SK-N-SH (cell line): ENCODE data around the gene PCF11. TPM values are rescaled to one million over a fixed set of nuclear protein-coding genes. Genes with fewer than 3 reads are reported as not detected.

ENCODE experiments used
- CTCF ChIA-PET: fragments of 300-600, 350-600 bp; formaldehyde crosslinking; extraction: SDS; loops from one replicate; lab custom pipeline; 2021; lab: Yijun Ruan, JAX
- POLR2A ChIA-PET: fragments of 350-600 bp; sonication (Branson Sonifier 250); formaldehyde crosslinking; extraction: SDS; loops from one replicate; lab custom pipeline; 2020; ENCODE audit warnings: antibody characterized with exemption, inconsistent platforms; lab: Yijun Ruan, JAX
- DNase-seq: peaks from one replicate; pipeline ENCODE4 v3.0.0; 2012
- H2AFZ ChIP-seq: fragments of 200-600 bp; sonication (generic); 2 replicates; pipeline ENCODE4 v1.8.1; 2016; ENCODE audit warnings: antibody characterized with exemption, mild to moderate bottlenecking, low read depth
- H3F3A ChIP-seq: fragments of 200-600 bp; sonication (generic); replicated peaks from 2 replicates; pipeline ENCODE3; 2016; ENCODE audit warnings: antibody characterized with exemption, mild to moderate bottlenecking; ENCODE audit not compliant: insufficient read depth
- H3K27ac ChIP-seq, 2 experiments: fragments of 200-500 bp in 1 of 2; fragments of 200-600 bp in 1 of 2; sonication (Bioruptor generic) in 1 of 2; sonication (generic), shearing (Covaris generic) in 1 of 2; 2 replicates each; pipeline versions ENCODE4 v1.5.1 to v1.6.1; 2014 to 2016; ENCODE audit warnings: low read depth in 2 of 2, inconsistent platforms in 1 of 2, low read length in 1 of 2, mild to moderate bottlenecking in 1 of 2, mixed read lengths in 1 of 2
- H3K27me3 ChIP-seq: fragments of 200-600 bp; sonication (generic), shearing (Covaris generic); 2 replicates; pipeline ENCODE4 v1.6.1; 2016; ENCODE audit warnings: mixed run types; ENCODE audit not compliant: insufficient read depth
- H3K36me3 ChIP-seq, 2 experiments: fragments of 200-500 bp in 1 of 2; fragments of 200-600 bp in 1 of 2; sonication (Bioruptor generic) in 1 of 2; sonication (generic) in 1 of 2; replicated peaks in 1 of 2; 2 replicates each; pipeline versions ENCODE3 to v1.5.1; 2014 to 2016; ENCODE audit warnings: low read length in 1 of 2, mild to moderate bottlenecking in 1 of 2; ENCODE audit not compliant: insufficient read depth in 2 of 2, control insufficient read depth in 1 of 2
- H3K4me1 ChIP-seq, 2 experiments: fragments of 200-500 bp in 1 of 2; fragments of 200-600 bp in 1 of 2; sonication (Bioruptor generic) in 1 of 2; sonication (generic), shearing (Covaris generic) in 1 of 2; 2 replicates each; pipeline versions ENCODE4 v1.5.1 to v1.6.1; 2014 to 2016; ENCODE audit warnings: low read depth in 1 of 2, low read length in 1 of 2, mixed run types in 1 of 2; ENCODE audit not compliant: insufficient read depth in 2 of 2, control insufficient read depth in 1 of 2
- H3K4me2 ChIP-seq: fragments of 200-600 bp; sonication (generic), shearing (Covaris generic); 2 replicates; pipeline ENCODE4 v1.6.1; 2017; ENCODE audit warnings: mixed run types
- H3K4me3 ChIP-seq, 2 experiments: fragments of 200-500 bp in 1 of 2; fragments of 200-600 bp in 1 of 2; sonication (Bioruptor generic) in 1 of 2; sonication (generic), shearing (Covaris generic) in 1 of 2; 2 replicates each; pipeline versions ENCODE4 v1.5.1 to v1.8.1; 2014 to 2016; ENCODE audit warnings: low read depth in 2 of 2, inconsistent platforms in 1 of 2, low read length in 1 of 2, mild to moderate bottlenecking in 1 of 2, mixed read lengths in 1 of 2, moderate library complexity in 1 of 2
- H3K79me2 ChIP-seq: fragments of 200-600 bp; sonication (generic); 2 replicates; pipeline ENCODE4 v1.8.1; 2017; ENCODE audit warnings: mild to moderate bottlenecking; ENCODE audit not compliant: insufficient read depth
- H3K9ac ChIP-seq: fragments of 200-600 bp; sonication (generic); 2 replicates; pipeline ENCODE4 v1.6.1; 2017; ENCODE audit warnings: mixed run types
- H3K9me2 ChIP-seq: fragments of 200-600 bp; sonication (generic); 2 replicates; pipeline ENCODE4 v1.6.1; 2017; ENCODE audit warnings: mixed run types
- H3K9me3 ChIP-seq: fragments of 200-600 bp; sonication (generic); 2 replicates; pipeline ENCODE4 v1.6.1; 2017; ENCODE audit warnings: mixed run types, mild to moderate bottlenecking, moderate library complexity
- H4K20me1 ChIP-seq: fragments of 200-600 bp; sonication (generic); 2 replicates; pipeline ENCODE4 v1.6.1; 2017; ENCODE audit warnings: mild to moderate bottlenecking, mixed run types; ENCODE audit not compliant: insufficient read depth
- EP300 ChIP-seq, 2 experiments: IDR thresholded peaks; 2 replicates each; pipeline versions ENCODE4 v1.4.0 to v1.6.1; 2012; ENCODE audit warnings: borderline replicate concordance in 1 of 2, low read depth in 1 of 2, low read length in 1 of 2
- EZH2phosphoT487 ChIP-seq: fragments of 200-600 bp; sonication (generic); IDR thresholded peaks from 2 replicates; pipeline ENCODE4 v1.6.1; 2017; ENCODE audit warnings: low read depth, mixed run types, mild to moderate bottlenecking, antibody characterized with exemption, moderate library complexity, borderline replicate concordance
- FOXM1 ChIP-seq: IDR thresholded peaks from 2 replicates; pipeline ENCODE4 v1.4.0; 2012; ENCODE audit warnings: low read depth, mild to moderate bottlenecking
- MXI1 ChIP-seq: IDR thresholded peaks from 2 replicates; pipeline ENCODE4 v1.6.1; 2012; ENCODE audit warnings: mild to moderate bottlenecking, low read depth, low read length, improper control_type of control experiment
- NFIC ChIP-seq: IDR thresholded peaks from 2 replicates; pipeline ENCODE4 v1.4.0; 2012; ENCODE audit warnings: borderline replicate concordance
- POLR2AphosphoS5 ChIP-seq: IDR thresholded peaks from 2 replicates; pipeline ENCODE4 v1.6.1; 2012; ENCODE audit warnings: low read depth, low read length
- RCOR1 ChIP-seq: fragments of 150-350 bp; IDR thresholded peaks from 2 replicates; pipeline ENCODE4 v1.6.1; 2017; ENCODE audit warnings: antibody characterized with exemption, low read length
- WGBS: methylation state at CpG from one replicate; pipeline ENCODE4 v1.1.6; 2017; ENCODE audit warnings: low lambda C conversion rate; 5-methylcytosine and 5-hydroxymethylcytosine counted together
- polyA plus RNA-seq, 3 experiments: library from polyadenylated mRNA; depleted of rRNA; stranded (reverse); fragments of >200 nt; gene quantifications; 2 replicates each; pipeline ENCODE4 v1.2.3, GENCODE V29; 2012
- TF ChIP-seq, protein P1 (sequence below): fragments of 150-350 bp; IDR thresholded peaks from 2 replicates; pipeline ENCODE4 v1.6.1; 2017; ENCODE audit warnings: antibody characterized with exemption, low read length, low read depth, borderline replicate concordance
- TF ChIP-seq, protein P2 (sequence below): IDR thresholded peaks from 2 replicates; pipeline ENCODE4 v1.4.0; 2012; ENCODE audit warnings: low read depth
- TF ChIP-seq, protein P3 (sequence below): fragments of 150-350 bp; IDR thresholded peaks from 2 replicates; pipeline ENCODE4 v1.6.1; 2016; ENCODE audit warnings: mild to moderate bottlenecking, low read depth, low read length

The PCF11 gene
- polyA plus RNA-seq, 1 of the 3 experiments (the other 2 are of a cell fraction): 22.4 TPM

DNA sequence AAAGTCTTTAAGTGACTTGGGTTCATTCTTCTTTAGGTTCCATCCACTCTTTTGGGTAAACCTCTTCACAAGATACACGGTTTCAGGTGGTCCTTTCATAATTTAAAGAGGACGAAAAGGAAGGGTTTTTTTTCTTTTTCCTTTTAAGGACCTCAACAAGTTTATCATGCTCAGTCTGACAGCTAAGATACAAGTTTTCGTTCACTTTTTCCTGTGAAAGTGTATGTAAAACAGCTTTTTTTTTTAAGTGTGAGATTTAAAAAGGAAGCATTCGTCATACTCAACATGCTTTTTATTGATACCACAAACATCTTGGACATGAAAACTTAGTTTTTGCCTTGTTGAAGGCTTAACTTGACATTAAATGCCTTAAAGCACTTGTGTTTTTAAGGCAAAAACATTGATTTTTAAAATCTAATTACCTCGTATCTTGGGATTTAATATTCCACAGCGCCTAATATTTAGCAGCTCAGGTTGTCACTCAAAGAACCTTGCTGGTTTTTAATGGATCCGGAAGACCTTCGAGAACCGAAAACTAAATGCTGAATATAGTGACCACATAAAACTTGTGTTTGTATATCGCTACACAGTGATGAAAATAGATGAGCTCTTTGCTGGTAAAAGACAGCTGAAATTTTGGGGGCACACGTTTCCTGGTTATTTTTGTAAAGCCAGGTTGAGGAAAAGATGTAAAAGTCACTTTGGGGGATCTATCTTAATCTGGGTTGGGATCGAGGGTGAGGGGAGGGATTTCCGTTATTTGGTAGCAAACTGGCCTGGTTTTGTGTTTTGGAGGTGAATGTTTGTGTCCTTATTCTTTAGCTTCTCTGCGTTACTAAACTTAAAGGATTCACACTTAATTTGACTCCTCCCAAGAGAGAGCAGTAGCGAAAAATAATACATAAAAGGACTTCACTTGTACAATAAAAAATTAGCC is 2.3 kb downstream of the PCF11 start:
- ChIA-PET POLR2A (interaction anchor here (0.6 kb wide), 1 partner anchor 77 kb away, joined by 4 read pairs; no protein-coding TSS in a partner anchor), CTCF (interaction anchor here (0.8 to 1.4 kb wide), 6 partner anchors 23 to 292 kb away, joined by 3 to 4 read pairs (median 3); partner anchors contain the start of genes ANKRD42 and DDIAS)
- no peak for DNase-seq
- no peaks in the 10 kb centered on the region for H3K9me2 ChIP-seq
- peaks cover 48% of the 10 kb centered on the region for H4K20me1 ChIP-seq
- H3K4me3 ChIP-seq: peak overlapping the region; percentile 92 to 95
- peak overlapping the region; percentile 91 for H3K4me2 ChIP-seq
- no peak overlapping the region for H2AFZ ChIP-seq
- H3K9me3 ChIP-seq: no peaks in the 10 kb centered on the region
- peaks cover 11 to 16% of the 10 kb centered on the region in 2 experiments; a peak in 3 of 4 replicates for H3K4me1 ChIP-seq
- H3K79me2 ChIP-seq: peaks cover 73% of the 10 kb centered on the region
- 7% methylated on average over 15 of the region's 15 CpGs for WGBS
- peaks cover 42 to 50% of the 10 kb centered on the region in 2 experiments for H3K36me3 ChIP-seq
- H3F3A ChIP-seq: peaks cover 15% of the 10 kb centered on the region
- TF ChIP-seq MXI1: no peak
- TF ChIP-seq, protein P1, sequence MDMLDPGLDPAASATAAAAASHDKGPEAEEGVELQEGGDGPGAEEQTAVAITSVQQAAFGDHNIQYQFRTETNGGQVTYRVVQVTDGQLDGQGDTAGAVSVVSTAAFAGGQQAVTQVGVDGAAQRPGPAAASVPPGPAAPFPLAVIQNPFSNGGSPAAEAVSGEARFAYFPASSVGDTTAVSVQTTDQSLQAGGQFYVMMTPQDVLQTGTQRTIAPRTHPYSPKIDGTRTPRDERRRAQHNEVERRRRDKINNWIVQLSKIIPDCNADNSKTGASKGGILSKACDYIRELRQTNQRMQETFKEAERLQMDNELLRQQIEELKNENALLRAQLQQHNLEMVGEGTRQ: no peak
- TF ChIP-seq EP300 (IDR thresholded peaks at IDR 0.05; ENCODE audit: borderline replicate concordance in 1 of 2, low read depth in 1 of 2, low read length in 1 of 2): no peak
- no peak for TF ChIP-seq EZH2phosphoT487
- H3K9ac ChIP-seq: peak overlapping the region; percentile 98
- H3K27me3 ChIP-seq: no peaks in the 10 kb centered on the region
- H3K27ac ChIP-seq: no peak overlapping the region; a peak in 2 of 4 replicates

DNA sequence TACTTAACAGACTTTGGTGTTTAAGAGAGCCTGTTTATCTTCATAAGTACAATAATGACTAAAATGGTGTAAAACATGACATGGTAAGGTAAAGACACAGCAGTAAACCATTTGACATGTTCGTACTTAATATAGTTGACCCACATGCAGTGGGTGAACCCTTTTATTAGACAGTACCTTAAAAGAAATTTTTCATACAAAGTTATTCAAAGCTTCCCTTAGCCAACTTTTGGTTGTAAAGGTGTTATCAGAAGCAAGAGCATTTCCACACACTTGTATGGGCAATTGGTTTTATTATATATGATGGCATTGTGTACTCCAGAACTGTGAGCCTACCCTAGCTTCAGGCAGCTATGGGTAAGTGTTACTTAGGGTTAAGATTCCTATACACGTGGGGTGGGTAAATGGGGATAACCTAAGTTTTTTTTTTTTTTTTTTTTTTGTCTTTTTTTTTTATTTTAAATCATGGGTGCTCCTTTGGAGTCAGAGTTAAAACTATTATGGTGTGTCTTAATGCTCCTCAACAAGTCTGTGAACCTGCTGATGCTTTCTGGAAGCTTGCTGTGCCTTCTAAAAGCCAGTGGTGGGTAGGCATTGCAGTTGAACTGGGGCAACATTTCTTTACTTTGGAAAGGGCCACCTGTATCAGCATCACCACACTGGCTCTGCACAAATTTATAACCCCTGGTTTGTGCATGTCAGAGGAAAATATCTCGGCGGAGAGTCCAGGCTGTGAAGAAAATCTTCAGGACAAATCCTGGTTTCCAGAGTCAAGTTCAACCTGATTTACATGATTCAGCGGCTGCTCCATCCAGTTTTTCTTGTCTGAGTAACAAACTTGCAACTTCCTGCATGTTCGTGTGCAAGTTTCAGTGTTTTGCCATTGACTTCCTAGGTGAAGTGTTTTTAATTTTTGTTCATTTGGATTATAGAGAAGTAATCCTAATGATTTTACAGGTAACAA is 3.3 kb downstream of the PCF11 start:
- peak; percentile 32; the same call in 1 of the 2 replicates for TF ChIP-seq POLR2AphosphoS5
- no peak for TF ChIP-seq FOXM1
- TF ChIP-seq, protein P2, sequence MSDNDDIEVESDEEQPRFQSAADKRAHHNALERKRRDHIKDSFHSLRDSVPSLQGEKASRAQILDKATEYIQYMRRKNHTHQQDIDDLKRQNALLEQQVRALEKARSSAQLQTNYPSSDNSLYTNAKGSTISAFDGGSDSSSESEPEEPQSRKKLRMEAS: no peak
- TF ChIP-seq RCOR1: no peak
- TF ChIP-seq, protein P3, sequence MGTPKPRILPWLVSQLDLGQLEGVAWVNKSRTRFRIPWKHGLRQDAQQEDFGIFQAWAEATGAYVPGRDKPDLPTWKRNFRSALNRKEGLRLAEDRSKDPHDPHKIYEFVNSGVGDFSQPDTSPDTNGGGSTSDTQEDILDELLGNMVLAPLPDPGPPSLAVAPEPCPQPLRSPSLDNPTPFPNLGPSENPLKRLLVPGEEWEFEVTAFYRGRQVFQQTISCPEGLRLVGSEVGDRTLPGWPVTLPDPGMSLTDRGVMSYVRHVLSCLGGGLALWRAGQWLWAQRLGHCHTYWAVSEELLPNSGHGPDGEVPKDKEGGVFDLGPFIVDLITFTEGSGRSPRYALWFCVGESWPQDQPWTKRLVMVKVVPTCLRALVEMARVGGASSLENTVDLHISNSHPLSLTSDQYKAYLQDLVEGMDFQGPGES: no peak
- TF ChIP-seq, protein P1: no peak
- no peak for TF ChIP-seq NFIC
- Histone ChIP-seq H3K79me2 (peaks cover 83% of the 10 kb centered on the region), H3F3A (peaks cover 15% of the 10 kb centered on the region), H2AFZ (no peak overlapping the region), H3K4me2 (peak overlapping the region; percentile 91), H3K9me2 (no peaks in the 10 kb centered on the region), H4K20me1 (peaks cover 48% of the 10 kb centered on the region), H3K27me3 (no peaks in the 10 kb centered on the region), H3K4me3 (peak overlapping the region; percentile 92 to 95), H3K27ac (no peak overlapping the region), H3K36me3 (peaks cover 51 to 59% of the 10 kb centered on the region in 2 experiments), H3K9me3 (no peaks in the 10 kb centered on the region), H3K4me1 (peaks cover 11 to 16% of the 10 kb centered on the region in 2 experiments; a peak in 3 of 4 replicates), H3K9ac (peak overlapping the region; percentile 98; the same call in 1 of the 2 replicates)
- POLR2A ChIA-PET: interaction anchor here (0.6 to 0.7 kb wide), 2 partner anchors 21 to 78 kb away, joined by 3 to 4 read pairs; no protein-coding TSS in a partner anchor
- WGBS: 64% methylated on average over 6 of the region's 6 CpGs
- no peak for DNase-seq
- CTCF ChIA-PET: interaction anchor here (0.7 to 1.4 kb wide), 7 partner anchors 8 to 293 kb away, joined by 3 to 4 read pairs (median 3); partner anchors contain the start of genes ANKRD42 and DDIAS
